ENCODE data around the gene MED16.

MED16 gene

DNA sequence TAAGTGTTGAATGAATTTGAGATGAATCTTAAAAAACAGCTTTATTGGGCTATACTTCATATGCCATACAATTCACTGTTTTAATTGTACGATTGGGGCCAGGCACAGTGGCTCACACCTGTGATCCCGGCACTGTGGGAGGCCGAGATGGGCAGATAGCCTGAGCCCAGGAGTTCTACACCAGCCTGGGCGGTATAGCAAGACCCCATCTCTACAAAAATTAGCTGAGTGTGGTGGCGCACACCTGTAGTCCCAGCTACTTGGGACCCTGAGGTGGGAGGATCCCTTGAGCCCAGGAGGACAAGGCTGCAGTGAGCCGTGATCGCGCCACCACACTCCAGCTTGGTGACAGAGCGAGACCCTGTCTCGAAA is 43.2 kb upstream of the MED16 start:
- no peaks in the 10 kb centered on the region for H3K9me2 ChIP-seq (replicated peaks; ENCODE audit: insufficient read depth, low read length)
- no peaks in the 10 kb centered on the region for H3K9me3 ChIP-seq (ENCODE audit: insufficient read depth, low read length)
- no peak overlapping the region for H3K27ac ChIP-seq (ENCODE audit: low read depth, low read length)
- no peaks in the 10 kb centered on the region for H4K20me1 ChIP-seq (ENCODE audit: low read depth, low read length)
- H3K36me3 ChIP-seq (ENCODE audit: low read length): no peaks in the 10 kb centered on the region
- TF ChIP-seq, protein P1, sequence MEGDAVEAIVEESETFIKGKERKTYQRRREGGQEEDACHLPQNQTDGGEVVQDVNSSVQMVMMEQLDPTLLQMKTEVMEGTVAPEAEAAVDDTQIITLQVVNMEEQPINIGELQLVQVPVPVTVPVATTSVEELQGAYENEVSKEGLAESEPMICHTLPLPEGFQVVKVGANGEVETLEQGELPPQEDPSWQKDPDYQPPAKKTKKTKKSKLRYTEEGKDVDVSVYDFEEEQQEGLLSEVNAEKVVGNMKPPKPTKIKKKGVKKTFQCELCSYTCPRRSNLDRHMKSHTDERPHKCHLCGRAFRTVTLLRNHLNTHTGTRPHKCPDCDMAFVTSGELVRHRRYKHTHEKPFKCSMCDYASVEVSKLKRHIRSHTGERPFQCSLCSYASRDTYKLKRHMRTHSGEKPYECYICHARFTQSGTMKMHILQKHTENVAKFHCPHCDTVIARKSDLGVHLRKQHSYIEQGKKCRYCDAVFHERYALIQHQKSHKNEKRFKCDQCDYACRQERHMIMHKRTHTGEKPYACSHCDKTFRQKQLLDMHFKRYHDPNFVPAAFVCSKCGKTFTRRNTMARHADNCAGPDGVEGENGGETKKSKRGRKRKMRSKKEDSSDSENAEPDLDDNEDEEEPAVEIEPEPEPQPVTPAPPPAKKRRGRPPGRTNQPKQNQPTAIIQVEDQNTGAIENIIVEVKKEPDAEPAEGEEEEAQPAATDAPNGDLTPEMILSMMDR (IDR thresholded peaks at IDR 0.05; ENCODE audit: insufficient read depth, low read length, poor library complexity, severe bottlenecking): no peak
- TF ChIP-seq EZH2phosphoT487 (conservative IDR thresholded peaks at IDR 0.05; ENCODE audit: low read length): no peak
- H3K27me3 ChIP-seq (ENCODE audit: low read length): no peaks in the 10 kb centered on the region
- no peak overlapping the region for H3K4me3 ChIP-seq (ENCODE audit: insufficient read depth, low read length, poor library complexity, severe bottlenecking)
- H3K9ac ChIP-seq (ENCODE audit: low read length): no peak overlapping the region
- no peaks in the 10 kb centered on the region for H3K79me2 ChIP-seq (ENCODE audit: insufficient read depth, low read length)
- no peak overlapping the region for H2AFZ ChIP-seq (ENCODE audit: low read depth, low read length, severe bottlenecking)
- no peak overlapping the region for H3K4me2 ChIP-seq (ENCODE audit: low read depth, low read length, poor library complexity, severe bottlenecking)
- no peaks in the 10 kb centered on the region for H3F3A ChIP-seq (ENCODE audit: insufficient read depth)

DNA sequence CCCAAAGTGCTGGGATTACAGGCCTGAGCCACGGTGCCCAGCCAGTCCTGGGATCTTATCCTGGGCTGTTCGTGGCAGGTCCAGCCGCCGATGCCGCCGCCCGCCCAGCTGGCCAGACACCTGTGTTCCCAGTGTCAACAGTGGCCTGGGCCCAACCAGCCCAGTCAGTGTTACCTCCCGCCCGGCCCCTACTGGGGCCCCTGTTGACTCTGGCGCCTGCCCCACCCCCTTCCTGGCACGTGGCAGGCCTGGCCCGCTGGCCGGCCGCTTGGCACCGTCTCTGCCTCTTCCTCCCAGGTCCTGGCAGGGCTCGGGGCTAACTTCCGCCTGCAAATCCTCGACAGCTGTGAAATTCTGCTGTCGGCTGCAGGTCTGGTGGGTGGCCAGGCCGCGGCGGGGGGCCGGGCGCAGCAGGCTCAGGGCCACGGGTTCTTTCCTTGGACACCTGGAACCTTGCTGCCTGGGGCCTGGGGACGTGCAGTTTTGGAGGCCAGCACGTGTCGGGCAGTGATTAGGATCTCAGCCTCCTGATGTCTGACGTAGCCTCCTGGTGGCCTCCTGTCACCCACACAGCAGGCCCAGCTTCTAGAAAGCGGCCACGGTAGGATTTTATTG is 42.0 kb upstream of the MED16 start:
- Histone ChIP-seq H4K20me1 (ENCODE audit: low read depth, low read length) (no peaks in the 10 kb centered on the region), H3K27ac (ENCODE audit: low read depth, low read length) (no peak overlapping the region), H3K79me2 (ENCODE audit: insufficient read depth, low read length) (no peaks in the 10 kb centered on the region), H3K4me3 (ENCODE audit: insufficient read depth, low read length, poor library complexity, severe bottlenecking) (no peak overlapping the region), H2AFZ (ENCODE audit: low read depth, low read length, severe bottlenecking) (no peak overlapping the region), H3K9me3 (ENCODE audit: insufficient read depth, low read length) (no peaks in the 10 kb centered on the region), H3K9ac (ENCODE audit: low read length) (no peak overlapping the region), H3K36me3 (ENCODE audit: low read length) (no peaks in the 10 kb centered on the region), H3K27me3 (ENCODE audit: low read length) (no peaks in the 10 kb centered on the region), H3F3A (ENCODE audit: insufficient read depth) (no peaks in the 10 kb centered on the region), H3K4me2 (ENCODE audit: low read depth, low read length, poor library complexity, severe bottlenecking) (no peak overlapping the region), H3K9me2 (replicated peaks; ENCODE audit: insufficient read depth, low read length) (no peaks in the 10 kb centered on the region)
- no peak for TF ChIP-seq EZH2phosphoT487 (conservative IDR thresholded peaks at IDR 0.05; ENCODE audit: low read length)
- TF ChIP-seq, protein P1 (IDR thresholded peaks at IDR 0.05; ENCODE audit: insufficient read depth, low read length, poor library complexity, severe bottlenecking): no peak

DNA sequence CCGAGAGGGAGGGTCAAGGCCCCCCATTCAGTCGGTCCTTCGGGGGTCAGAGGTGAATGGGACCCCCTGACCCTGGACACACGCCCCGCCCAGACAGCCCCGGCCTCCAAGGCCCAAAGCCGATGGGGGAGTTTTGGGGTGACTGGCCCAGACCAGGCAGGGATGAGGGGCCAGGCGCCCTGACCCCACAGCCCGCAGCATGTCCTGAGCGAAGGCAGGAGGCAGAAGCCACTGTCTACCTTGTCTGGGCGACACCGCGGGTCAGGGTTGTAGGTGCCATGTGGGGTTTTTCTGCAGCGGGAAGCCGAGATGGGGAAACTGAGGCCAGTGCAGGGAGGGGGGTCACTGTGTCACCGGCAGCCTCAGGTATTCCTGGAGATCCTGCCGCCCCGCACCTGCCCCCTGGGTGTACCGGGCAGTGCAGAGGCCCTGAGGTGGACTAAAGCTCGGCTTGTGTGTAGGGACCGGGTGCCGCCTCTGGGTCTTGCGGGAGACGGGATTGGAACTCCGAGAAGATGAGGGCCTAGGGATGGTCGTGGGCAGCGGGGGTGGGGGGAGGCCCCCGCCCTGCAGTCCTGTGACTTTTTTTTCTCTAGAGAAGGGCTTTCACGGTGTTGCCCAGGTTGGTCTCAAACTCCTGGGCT is 41.3 kb upstream of the MED16 start:
- Histone ChIP-seq H3K9me2 (replicated peaks; ENCODE audit: insufficient read depth, low read length) (no peaks in the 10 kb centered on the region), H3K36me3 (ENCODE audit: low read length) (no peaks in the 10 kb centered on the region), H4K20me1 (ENCODE audit: low read depth, low read length) (no peaks in the 10 kb centered on the region), H3K9ac (ENCODE audit: low read length) (no peak overlapping the region), H3K79me2 (ENCODE audit: insufficient read depth, low read length) (no peaks in the 10 kb centered on the region), H3K27ac (ENCODE audit: low read depth, low read length) (no peak overlapping the region), H3K4me3 (ENCODE audit: insufficient read depth, low read length, poor library complexity, severe bottlenecking) (no peak overlapping the region), H3K27me3 (ENCODE audit: low read length) (no peaks in the 10 kb centered on the region), H3F3A (ENCODE audit: insufficient read depth) (no peaks in the 10 kb centered on the region), H2AFZ (ENCODE audit: low read depth, low read length, severe bottlenecking) (no peak overlapping the region), H3K4me2 (ENCODE audit: low read depth, low read length, poor library complexity, severe bottlenecking) (no peak overlapping the region), H3K9me3 (ENCODE audit: insufficient read depth, low read length) (no peaks in the 10 kb centered on the region)
- TF ChIP-seq, protein P1 (IDR thresholded peaks at IDR 0.05; ENCODE audit: insufficient read depth, low read length, poor library complexity, severe bottlenecking): no peak
- TF ChIP-seq EZH2phosphoT487 (conservative IDR thresholded peaks at IDR 0.05; ENCODE audit: low read length): no peak
